GM12878 (cell line): ENCODE data around the gene SNU13. TPM values are rescaled to one million over a fixed set of nuclear protein-coding genes. Genes with fewer than 3 reads are reported as not detected.

Source experiments
- ATAC-seq: fragments of 200-7000 bp; cut with Tn5 transposase; 3 replicates; pipeline ENCODE4 v1.9.1; 2020; ENCODE audit warnings: mild to moderate bottlenecking, moderate library complexity
- BruUV-seq: library from RNA; stranded (reverse); fragments of 400-500 nt; replicated peaks from 2 replicates; lab custom pipeline; 2021; lab: Mats Ljungman, UMichigan
- CTCF ChIA-PET: fragments of 300-600 bp; sonication (Branson Sonifier 250); formaldehyde crosslinking; extraction: SDS; loops from one replicate; lab custom pipeline; 2021; ENCODE audit warnings: inconsistent platforms; lab: Yijun Ruan, JAX
- POLR2A ChIA-PET: fragments of 350-600 bp; formaldehyde crosslinking; extraction: SDS; loops from one replicate; lab custom pipeline; 2021; ENCODE audit warnings: inconsistent platforms; lab: Charles Lee
- RAD21 ChIA-PET: fragments of 300-600 bp; sonication (Branson Sonifier 250); formaldehyde crosslinking; loops from one replicate; lab custom pipeline; 2023; ENCODE audit warnings: antibody characterized with exemption; ENCODE audit not compliant: unreplicated experiment; lab: Charles Lee
- SMC1A ChIA-PET: fragments of 300-600 bp; sonication (Branson Sonifier 250); formaldehyde crosslinking; loops from one replicate; lab custom pipeline; 2023; ENCODE audit not compliant: unreplicated experiment, uncharacterized antibody; lab: Charles Lee
- DNase-seq: peaks from one replicate; pipeline ENCODE4 v3.0.0-alpha.2; 2011; ENCODE audit warnings: low read depth, low spot score
- FAIRE-seq: peaks from 3 replicates; lab custom pipeline; 2011; peaks lifted over from hg19 to GRCh38; lab: Jason Lieb, UNC
- H2AFZ ChIP-seq: 2 replicates; pipeline ENCODE4 v1.6.0; 2011; ENCODE audit warnings: low read depth, low read length, control low read depth; ENCODE audit not compliant: control insufficient read depth
- H3K27ac ChIP-seq: 2 replicates; pipeline ENCODE4 v1.5.1; 2011; ENCODE audit warnings: control low read depth; ENCODE audit not compliant: control insufficient read depth, insufficient read depth
- H3K27me3 ChIP-seq, 2 experiments: replicated peaks in 1 of 2; 2 replicates each; pipeline versions ENCODE4 v1.6.0 to v1.6.1; 2011; ENCODE audit warnings: low read length in 1 of 2; ENCODE audit not compliant: control insufficient read depth in 2 of 2, insufficient read depth in 2 of 2
- H3K36me3 ChIP-seq, 2 experiments: 2 replicates each; pipeline ENCODE4 v1.5.1; 2011; ENCODE audit warnings: low read length in 1 of 2; ENCODE audit not compliant: control insufficient read depth in 2 of 2, insufficient read depth in 2 of 2
- H3K4me1 ChIP-seq: 2 replicates; pipeline ENCODE4 v1.6.1; 2011; ENCODE audit warnings: mild to moderate bottlenecking, low read length, moderate library complexity, mixed read lengths; ENCODE audit not compliant: control insufficient read depth, insufficient read depth
- H3K4me2 ChIP-seq: 2 replicates; pipeline ENCODE4 v1.6.0; 2011; ENCODE audit warnings: control low read depth; ENCODE audit not compliant: control insufficient read depth, insufficient read depth
- H3K4me3 ChIP-seq: fragments of 200-600 bp; sonication (generic); 2 replicates; pipeline ENCODE4 v1.5.1; 2016
- H3K79me2 ChIP-seq: 2 replicates; pipeline ENCODE4 v1.6.0; 2011; ENCODE audit warnings: low read length; ENCODE audit not compliant: control insufficient read depth, insufficient read depth
- H3K9ac ChIP-seq: 2 replicates; pipeline ENCODE4 v1.8.0; 2011; ENCODE audit warnings: low read length, control low read depth, mixed read lengths; ENCODE audit not compliant: control insufficient read depth, insufficient read depth
- H3K9me3 ChIP-seq: replicated peaks from 3 replicates; pipeline ENCODE4 v1.5.1; 2011; ENCODE audit warnings: mild to moderate bottlenecking, low read length; ENCODE audit not compliant: control insufficient read depth, insufficient read depth
- H4K20me1 ChIP-seq: 2 replicates; pipeline ENCODE4 v1.6.0; 2011; ENCODE audit not compliant: control insufficient read depth, insufficient read depth
- BRCA1 ChIP-seq: IDR thresholded peaks from 2 replicates; pipeline ENCODE4 v1.6.1; 2011; ENCODE audit warnings: low read depth, low read length, improper control_type of control experiment
- E4F1 ChIP-seq: fragments of 450-650 bp; IDR thresholded peaks from 2 replicates; pipeline ENCODE4 v1.6.1; 2018; ENCODE audit warnings: borderline replicate concordance, mild to moderate bottlenecking; ENCODE audit not compliant: partially characterized antibody
- EED ChIP-seq: sonication (generic); IDR thresholded peaks from 2 replicates; pipeline ENCODE4 v1.6.1; 2016; ENCODE audit warnings: antibody characterized with exemption, low read depth
- ESRRA ChIP-seq: IDR thresholded peaks from 2 replicates; pipeline ENCODE4 v1.6.1; 2012; ENCODE audit warnings: mild to moderate bottlenecking, low read length, improper control_type of control experiment
- HSF1 ChIP-seq: fragments of 150-350 bp; IDR thresholded peaks from 2 replicates; pipeline ENCODE4 v1.6.1; 2014; ENCODE audit warnings: mild to moderate bottlenecking, low read depth, low read length
- IKZF1 ChIP-seq: fragments of 450-650 bp; conservative IDR thresholded peaks from 2 replicates; pipeline ENCODE4 v1.6.1; 2017; ENCODE audit warnings: antibody characterized with exemption, mild to moderate bottlenecking
- NFYB ChIP-seq: IDR thresholded peaks from 2 replicates; pipeline ENCODE4 v1.6.1; 2011; ENCODE audit warnings: low read depth, mild to moderate bottlenecking, low read length, improper control_type of control experiment, moderate library complexity; ENCODE audit not compliant: insufficient read depth
- POU2F2 ChIP-seq: IDR thresholded peaks from 3 replicates; pipeline ENCODE4 v1.6.1; 2011; ENCODE audit warnings: low read depth, mild to moderate bottlenecking, low read length, borderline replicate concordance
- RAD21 ChIP-seq: IDR thresholded peaks from 2 replicates; pipeline ENCODE4 v1.6.1; 2011; ENCODE audit warnings: mild to moderate bottlenecking, low read depth, low read length, moderate library complexity; ENCODE audit not compliant: insufficient read depth
- RUNX3 ChIP-seq: IDR thresholded peaks from 2 replicates; pipeline ENCODE4 v1.6.1; 2012; ENCODE audit warnings: low read length, inconsistent platforms
- SKIL ChIP-seq: fragments of 450-650 bp; IDR thresholded peaks from 2 replicates; pipeline ENCODE4 v1.6.1; 2017; ENCODE audit warnings: mild to moderate bottlenecking, low read depth, inconsistent platforms; ENCODE audit not compliant: poor library complexity, severe bottlenecking
- SMARCA5 ChIP-seq: fragments of 450-650 bp; IDR thresholded peaks from 2 replicates; pipeline ENCODE4 v1.6.1; 2017; ENCODE audit warnings: mild to moderate bottlenecking
- SMC3 ChIP-seq: IDR thresholded peaks from 2 replicates; pipeline ENCODE4 v1.6.1; 2011; ENCODE audit warnings: low read length, improper control_type of control experiment, borderline replicate concordance
- SREBF2 ChIP-seq: IDR thresholded peaks from 2 replicates; pipeline ENCODE4 v1.6.1; 2012; ENCODE audit warnings: mild to moderate bottlenecking, low read length
- STAT1 ChIP-seq: fragments of 450-650 bp; conservative IDR thresholded peaks from 2 replicates; pipeline ENCODE4 v1.6.1; 2014; ENCODE audit warnings: antibody characterized with exemption, mild to moderate bottlenecking
- YY1 ChIP-seq: IDR thresholded peaks from 2 replicates; pipeline ENCODE4 v1.6.1; 2011; ENCODE audit warnings: low read depth, mild to moderate bottlenecking, low read length
- ZNF207 ChIP-seq: fragments of 450-650 bp; IDR thresholded peaks from 2 replicates; pipeline ENCODE4 v1.6.1; 2014; ENCODE audit warnings: antibody characterized with exemption, mild to moderate bottlenecking, borderline replicate concordance
- WGBS: methylation state at CpG from one replicate; pipeline ENCODE4 v1.1.6; 2016; ENCODE audit warnings: low lambda C conversion rate; ENCODE audit not compliant: insufficient replicate concordance, insufficient coverage; ENCODE audit errors: missing lambda C conversion rate; 5-methylcytosine and 5-hydroxymethylcytosine counted together
- in situ Hi-C: fragments of 300-500 bp; cut with MboI; formaldehyde crosslinking; loops from 9 replicates; pipeline ENCODE4 v1.14.3; 2018; ENCODE audit warnings: mixed read lengths
- intact Hi-C: fragments of 100-400 bp; cut with micrococcal nuclease; formaldehyde crosslinking; loops from one replicate; pipeline ENCODE4 v1.14.2; 2022; ENCODE audit not compliant: unreplicated experiment
- polyA plus RNA-seq, 11 experiments: library from polyadenylated mRNA; depleted of rRNA in 4 of 11; unstranded in 6 of 11; stranded (reverse) in 5 of 11; fragments of >200 nt; fragmentation: Nextera tagmentation in 4 of 11; fragmentation: Illumina TruSeq in 1 of 11; extraction: Ambion mirVana in 4 of 11; extraction: Trizol in 1 of 11; gene quantifications; 1 replicate in 1 of 11; 2 replicates in 10 of 11; pipeline versions ENCODE4 v1.2.1 to v1.2.3, GENCODE V29; 2011 to 2016; ENCODE audit warnings: inconsistent platforms in 2 of 11, missing spikeins in 2 of 11, low read depth in 1 of 11
- total RNA-seq, 4 experiments: library from RNA; depleted of rRNA in 3 of 4; stranded (reverse); fragments of >200 nt in 3 of 4; fragmentation: Illumina TruSeq in 1 of 4; extraction: Trizol in 1 of 4; gene quantifications; 2 replicates each; pipeline versions ENCODE4 v1.2.1 to v1.2.3, GENCODE V29; 2013 to 2021

SNU13 gene
- total and polyA plus RNA-seq, 10 of the 15 experiments (the other 5 are each of a cell fraction or from before 2014, with no cell fraction given) = 157 to 870 (median 256) TPM

GRCh38 chr22:41697126-41697775, 8.6 kb upstream of the SNU13 start:
- Histone ChIP-seq H3K4me1 (peaks cover 19% of the 10 kb centered on the region), H4K20me1 (no peaks in the 10 kb centered on the region), H3K9me3 (no peaks in the 10 kb centered on the region; the same call in 2 of the 3 replicates), H3K79me2 (no peaks in the 10 kb centered on the region), H3K27me3 (no peaks in the 10 kb centered on the region), H3K36me3 (peaks cover 0 to 4% of the 10 kb centered on the region in 2 experiments; a peak in 1 of 4 replicates), H2AFZ (peak overlapping the region; percentile 85), H3K4me3 (no peak overlapping the region), H3K27ac (peak overlapping the region; percentile 48; the same call in 1 of the 2 replicates), H3K9ac (peak overlapping the region; percentile 32; the same call in 1 of the 2 replicates), H3K4me2 (peak overlapping the region; percentile 54; the same call in 1 of the 2 replicates)
- DNase-seq = peak; percentile 57
- BruUV-seq = no TSS peak
- intact Hi-C loops (loop anchor here (1.0 to 5.0 kb wide), 4 partner anchors 50 to 244 kb away; partner anchors contain the start of gene CCDC134), in situ Hi-C loops (loop anchor here (5.0 kb wide), 1 partner anchor 245 kb away; no protein-coding TSS in a partner anchor)
- SMC1A ChIA-PET = interaction anchor here (0.6 to 3.8 kb wide), 44 partner anchors 9 to 787 kb away, joined by 3 to 50 read pairs (median 5); partner anchors contain the start of genes CCDC134 and SNU13
- POLR2A ChIA-PET = interaction anchor here (0.5 to 3.8 kb wide), 20 partner anchors 10 to 253 kb away, joined by 3 to 27 read pairs (median 4); partner anchors contain the start of genes CCDC134, CENPM and SREBF2
- peak; percentile 94 for ATAC-seq
- WGBS = 25% methylated on average over 12 of the region's 12 CpGs
- CTCF ChIA-PET = interaction anchor here (0.6 to 4.3 kb wide), 93 partner anchors 9 to 986 kb away, joined by 3 to 75 read pairs (median 6); partner anchors contain the start of genes CCDC134, CENPM, NDUFA6 and NFAM1
- RAD21 ChIA-PET = interaction anchor here (0.7 to 3.7 kb wide), 56 partner anchors 8 to 747 kb away, joined by 3 to 58 read pairs (median 4); partner anchors contain the start of genes CCDC134, CENPM, NDUFA6 and SMIM45
- FAIRE-seq = peak; percentile 99
- TF ChIP-seq EED = peak; percentile 48; the same call in 1 of the 2 replicates
- peak; percentile 63; the same call in 1 of the 2 replicates for TF ChIP-seq HSF1
- TF ChIP-seq ZNF207 = peak; percentile 73; the same call in 1 of the 2 replicates
- TF ChIP-seq IKZF1 = peak; percentile 65
- peak; percentile 37; the same call in 1 of the 2 replicates for TF ChIP-seq RUNX3
- TF ChIP-seq SMARCA5 = peak; percentile 53; the same call in 1 of the 2 replicates
- no peak for TF ChIP-seq SREBF2
- peak; percentile 92 for TF ChIP-seq SMC3
- peak; percentile 48 for TF ChIP-seq SKIL
- TF ChIP-seq YY1 = peak; percentile 62; the same call in 1 of the 2 replicates
- no peak for TF ChIP-seq BRCA1
- TF ChIP-seq RAD21 = peak; percentile 94
- TF ChIP-seq POU2F2 = peak; percentile 58; the same call in 1 of the 3 replicates
- no peak for TF ChIP-seq NFYB
- TF ChIP-seq E4F1 = no peak
- peak; percentile 90; the same call in 1 of the 2 replicates for TF ChIP-seq STAT1
- no peak for TF ChIP-seq ESRRA
